Measurements from ENCODE around the gene LBP.
"Not testable (repeated sequence)": the region's sequence is repeated elsewhere in the genome, so short reads cannot be mapped to it uniquely, and the experiment has no call there.

Gene LBP

DNA sequence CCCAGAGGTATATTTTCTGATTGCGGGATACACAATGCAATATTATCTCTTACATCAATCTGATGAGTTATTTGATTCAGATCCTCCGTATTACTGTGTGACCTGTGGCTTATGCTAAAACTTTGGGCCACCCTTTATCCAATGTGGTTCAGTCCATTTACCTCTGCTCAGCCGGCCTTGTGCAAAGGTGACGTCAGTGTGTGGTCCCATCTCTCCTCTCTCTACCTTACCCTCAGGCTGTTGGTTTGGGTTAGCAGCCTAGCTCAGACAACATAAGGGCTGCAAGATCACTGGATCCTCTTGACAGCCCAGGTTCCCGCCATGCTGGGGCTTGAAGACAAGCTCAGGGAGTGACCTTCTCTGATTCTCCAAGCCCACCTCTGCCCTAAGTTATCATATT, 55.8 kb downstream of the LBP start:
- DNase-seq, result no peak

DNA sequence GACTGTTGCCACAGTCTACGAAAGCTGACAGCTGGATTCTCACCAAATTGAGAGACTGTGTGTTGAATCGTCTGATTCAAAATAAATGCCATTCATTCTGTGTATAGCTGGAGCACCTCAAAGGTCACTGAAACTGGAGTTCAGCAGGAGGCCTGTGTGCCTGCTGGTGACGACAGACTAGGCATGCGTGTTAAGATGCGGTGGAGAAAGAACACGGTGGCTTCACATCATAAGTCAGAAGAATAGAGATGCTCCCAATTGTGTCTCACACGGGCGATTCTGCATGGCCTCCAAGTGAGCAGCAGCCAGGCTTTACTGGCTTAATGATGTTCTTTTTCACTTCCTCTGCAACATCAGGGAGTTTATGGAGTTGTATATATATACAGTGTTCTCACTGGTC, 56.5 kb downstream of the LBP start:
- no peak for DNase-seq

DNA sequence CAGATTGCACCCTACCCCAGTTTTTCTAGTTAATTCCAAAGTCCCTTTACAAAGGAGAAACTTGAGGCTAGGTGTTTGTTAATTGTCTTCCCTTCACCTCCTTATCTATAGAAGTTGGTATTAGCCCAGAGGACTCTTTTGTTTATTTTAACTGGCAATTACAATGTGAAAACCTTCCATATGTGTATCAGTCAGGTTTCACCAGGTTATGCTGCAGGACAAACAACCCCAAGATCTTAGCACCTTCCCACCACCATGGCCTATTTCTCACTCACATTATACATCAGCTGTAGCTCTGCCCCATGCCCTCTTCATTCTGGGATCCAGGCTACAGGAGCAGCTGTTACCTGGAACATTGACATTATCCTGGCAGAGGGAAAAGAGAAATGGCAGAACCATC, 57.7 kb downstream of the LBP start:
- DNase-seq, result no peak

DNA sequence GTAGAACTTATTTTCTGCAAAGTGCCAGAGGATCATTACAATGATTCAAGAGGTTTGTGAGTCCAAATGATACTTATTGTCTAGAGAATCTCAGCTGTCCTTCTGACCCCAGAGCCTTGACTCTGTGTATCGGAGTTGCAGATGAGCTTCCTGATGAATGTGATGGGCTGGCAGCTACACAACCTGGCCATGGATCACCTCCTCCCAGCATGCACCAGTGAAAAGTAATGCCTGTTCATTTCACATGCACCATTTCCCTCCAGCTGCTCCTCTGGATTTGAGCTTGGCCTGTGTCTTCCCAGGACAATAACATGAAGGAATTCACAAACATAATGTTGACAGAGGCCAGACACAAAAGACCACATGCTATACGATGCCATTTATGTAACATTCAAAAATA, 58.9 kb downstream of the LBP start:
- no peak for DNase-seq

DNA sequence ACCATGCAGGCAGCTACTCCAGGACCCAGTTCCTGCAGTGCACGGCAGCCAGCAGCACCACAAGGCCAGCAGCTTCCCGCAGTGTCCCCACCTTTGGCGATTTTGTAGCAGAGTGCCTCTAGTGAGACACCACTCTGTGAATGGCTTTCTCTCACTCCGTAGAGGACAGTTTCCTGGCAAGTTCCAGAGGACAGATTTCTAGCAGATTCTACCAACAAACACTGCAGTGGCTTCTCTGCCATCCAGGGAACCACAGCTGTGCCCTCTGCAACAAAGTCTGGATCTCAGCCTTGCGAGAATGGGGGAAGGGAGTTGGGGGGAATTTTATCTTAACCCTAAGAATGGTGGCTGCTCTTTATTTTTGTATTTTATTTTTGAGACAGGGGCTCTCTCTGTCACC, 60.2 kb downstream of the LBP start:
- DNase-seq, result no peak

DNA sequence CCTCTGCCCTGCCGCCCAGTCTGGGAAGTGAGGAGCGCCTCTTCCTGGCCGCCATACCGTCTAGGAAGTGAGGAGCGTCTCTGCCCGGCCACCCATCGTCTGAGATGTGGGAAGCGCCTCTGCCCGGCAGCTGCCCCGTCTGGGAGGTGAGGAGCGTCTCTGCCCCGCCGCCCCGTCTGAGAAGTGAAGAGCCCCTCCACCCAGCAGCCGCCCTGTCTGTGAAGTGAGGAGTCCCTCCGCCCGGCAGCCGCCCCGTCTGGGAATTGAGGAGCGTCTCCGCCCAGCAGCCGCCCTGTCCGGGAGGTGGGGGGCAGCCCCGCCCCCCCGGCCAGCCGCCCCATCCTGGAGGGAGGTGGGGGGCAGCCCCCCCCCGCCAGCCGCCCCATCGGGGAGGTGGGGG, 61.0 kb downstream of the LBP start:
- no peak for DNase-seq

DNA sequence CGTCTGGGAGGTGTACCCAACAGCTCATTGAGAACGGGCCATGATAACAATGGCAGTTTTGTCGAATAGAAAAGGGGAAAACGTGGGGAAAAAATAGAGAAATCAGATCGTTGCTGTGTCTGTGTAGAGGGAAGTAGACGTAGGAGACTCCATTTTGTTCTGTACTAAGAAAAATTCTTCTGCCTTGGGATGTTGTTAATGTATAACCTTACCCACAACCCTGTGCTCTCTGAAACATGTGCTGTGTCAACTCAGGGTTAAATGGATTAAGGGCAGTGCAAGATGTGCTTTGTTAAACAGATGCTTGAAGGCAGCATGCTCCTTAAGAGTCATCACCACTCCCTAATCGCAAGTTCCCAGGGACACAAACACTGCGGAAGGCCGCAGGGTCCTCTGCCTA, 61.5 kb downstream of the LBP start:
- DNase-seq, result not testable (repeated sequence)

DNA sequence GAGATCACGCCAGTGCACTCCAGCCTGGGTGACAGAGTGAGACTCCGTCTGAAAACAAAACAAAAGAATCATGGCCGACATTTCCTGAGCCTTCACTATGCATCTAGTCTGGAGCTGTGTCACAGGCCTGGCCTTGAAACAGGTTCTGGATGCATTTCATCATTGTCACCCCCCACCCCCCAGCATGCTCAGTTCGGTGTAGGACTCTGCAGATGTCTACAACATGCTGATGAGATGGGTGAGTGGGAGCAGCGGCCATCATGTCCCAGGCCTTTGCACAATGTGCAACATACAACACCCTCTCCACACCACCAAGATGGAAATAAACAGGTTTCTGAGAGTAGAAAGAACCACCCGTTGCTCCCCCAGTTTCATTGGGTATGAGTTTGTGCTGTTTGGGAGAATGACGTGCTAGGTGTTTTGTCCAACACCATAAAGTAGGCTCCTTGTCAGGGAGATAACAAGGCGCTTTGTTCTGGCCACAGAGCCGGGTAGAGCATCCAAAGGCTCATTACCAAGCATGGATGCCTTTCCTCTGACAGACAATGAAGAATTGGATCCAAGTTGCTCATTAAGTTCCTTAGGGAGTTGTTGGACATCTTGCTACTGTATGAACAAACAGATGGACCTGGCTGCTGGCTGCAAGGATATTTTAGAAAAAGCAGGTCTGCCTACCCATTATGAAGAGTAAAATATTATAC, 66.7 kb downstream of the LBP start:
- DNase-seq, result no peak

DNA sequence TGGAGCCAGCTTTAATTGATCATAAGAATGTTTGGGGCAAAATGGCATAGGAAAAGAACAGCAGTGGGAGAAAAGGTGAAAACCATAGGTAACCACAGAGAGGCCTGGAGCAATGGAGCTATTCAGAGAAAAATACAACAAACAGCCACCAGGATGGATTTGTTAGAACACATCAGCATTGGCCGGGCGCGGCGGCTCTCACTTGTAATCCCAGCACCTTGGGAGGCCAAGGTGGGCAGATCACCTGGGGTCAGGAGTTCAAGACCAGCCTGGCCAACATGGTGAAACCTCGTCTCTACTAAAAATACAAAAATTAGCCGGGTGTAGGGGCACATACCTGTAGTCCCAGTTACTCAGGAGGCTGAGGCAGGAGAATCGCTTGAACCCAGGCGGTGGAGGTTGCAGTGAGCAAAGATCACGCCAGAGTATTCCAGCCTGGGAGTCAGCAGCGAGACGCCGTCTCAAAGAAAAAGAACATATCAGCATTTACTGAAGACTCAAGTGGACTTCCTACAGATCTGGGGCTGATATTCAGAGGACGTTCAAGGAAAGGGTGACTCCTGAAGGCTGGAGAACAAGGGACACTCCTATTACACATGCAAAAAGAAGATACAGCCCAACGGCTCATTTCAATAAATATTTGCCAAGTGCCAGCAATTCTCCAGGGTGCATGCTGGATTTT, 68.6 kb downstream of the LBP start:
- DNase-seq, result no peak

DNA sequence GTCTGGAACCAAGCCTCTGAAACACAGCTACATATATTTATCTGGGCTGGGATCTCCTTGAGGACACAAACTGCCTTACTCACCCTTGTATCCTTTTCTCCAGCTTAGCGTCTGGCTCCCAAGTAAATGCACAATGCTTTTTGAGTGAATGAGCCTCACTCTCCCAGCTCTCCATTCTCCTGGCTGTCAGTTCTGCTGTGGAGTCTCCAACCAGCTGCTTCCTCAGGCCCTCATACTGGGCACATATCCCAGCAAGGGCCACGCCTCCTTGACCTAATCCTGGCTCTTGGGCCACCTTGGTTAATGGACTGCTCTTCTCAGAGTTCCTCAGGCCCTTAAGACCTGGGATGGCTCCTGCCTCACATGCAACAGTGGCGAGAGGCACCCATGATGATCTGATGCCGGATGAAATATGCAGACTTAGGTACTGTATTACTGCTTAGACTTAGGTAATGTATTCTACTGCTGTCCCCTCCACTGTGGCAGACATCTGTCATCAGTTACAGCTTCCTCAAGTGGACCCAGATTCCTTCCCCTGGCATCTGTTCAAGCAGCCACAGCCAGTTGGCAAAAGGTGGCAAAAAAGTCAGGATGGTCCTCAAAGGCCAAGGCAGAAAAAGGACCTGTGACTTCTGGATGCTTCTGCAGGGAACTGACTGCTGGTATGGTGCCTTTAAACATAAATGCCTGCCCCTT, 72.4 kb downstream of the LBP start:
- DNase-seq, result no peak

DNA sequence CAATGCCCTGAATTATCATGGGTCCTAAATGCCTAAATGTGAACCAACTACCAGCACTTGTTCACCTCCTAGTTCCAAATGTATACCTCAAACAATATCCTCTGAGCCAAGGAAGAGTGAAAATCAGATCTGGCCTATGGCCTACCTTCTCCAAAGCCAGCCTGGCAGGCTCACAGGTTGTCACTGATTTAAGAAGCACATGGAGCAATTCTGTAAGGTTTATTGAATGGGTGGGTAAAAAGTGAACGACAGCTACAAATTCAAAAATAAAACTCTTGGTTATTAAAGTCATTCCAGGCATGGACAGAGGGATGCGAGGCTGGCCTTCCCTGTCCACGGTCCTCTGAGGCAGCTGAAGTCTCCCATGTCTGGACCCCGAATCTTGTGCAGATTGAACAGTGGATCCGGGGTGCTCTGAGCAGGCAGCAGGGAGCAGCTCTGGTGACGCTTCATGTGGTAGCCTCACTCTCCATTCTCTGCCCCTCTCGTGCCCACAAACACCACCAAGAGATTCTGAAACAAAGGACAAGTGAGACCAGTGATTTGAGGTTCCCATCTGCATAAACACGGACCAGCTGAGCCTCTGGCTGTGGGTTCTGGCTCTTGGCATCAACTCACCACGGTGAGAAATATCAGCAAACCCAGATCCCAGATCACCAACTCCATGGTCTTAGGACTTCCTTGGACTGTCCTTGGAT, 74.3 kb downstream of the LBP start:
- no peak for DNase-seq

DNA sequence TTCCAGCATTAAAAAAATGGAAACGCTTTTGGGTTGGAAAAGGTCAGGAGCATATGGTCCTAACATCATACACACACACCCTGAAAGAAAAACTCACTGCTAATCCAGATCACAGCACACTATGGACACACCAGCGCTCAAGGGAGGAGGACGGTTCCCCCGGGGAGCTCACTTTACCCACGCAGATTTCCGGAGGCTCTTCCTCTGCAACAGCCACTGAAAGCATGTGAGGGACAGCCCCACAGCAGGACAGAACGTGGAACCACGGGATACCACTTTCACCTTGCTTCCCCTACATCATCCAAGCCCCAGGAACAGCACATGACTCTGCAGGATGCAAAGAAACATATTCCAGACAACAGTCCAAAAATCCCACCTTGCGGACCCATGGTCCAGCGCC, 75.6 kb downstream of the LBP start:
- no peak for DNase-seq

DNA sequence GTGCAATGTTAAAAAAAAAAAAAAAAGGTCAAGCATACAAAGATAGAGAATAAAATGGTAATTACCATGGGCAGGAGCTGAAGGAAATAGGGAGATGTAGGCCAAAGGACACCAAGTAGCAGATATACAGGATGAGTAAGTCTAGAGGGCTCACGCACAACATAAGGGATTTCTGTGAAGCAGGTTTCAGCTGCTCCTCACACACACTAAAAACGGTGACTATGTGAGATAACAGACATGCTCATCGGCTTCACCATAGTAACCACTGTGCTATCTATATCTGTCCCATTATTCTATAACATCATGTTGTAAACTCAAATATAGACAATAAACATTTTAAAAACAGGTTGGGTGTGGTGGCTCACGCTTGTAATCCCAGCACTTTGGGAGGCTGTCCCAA, 77.3 kb downstream of the LBP start:
- DNase-seq, result no peak

DNA sequence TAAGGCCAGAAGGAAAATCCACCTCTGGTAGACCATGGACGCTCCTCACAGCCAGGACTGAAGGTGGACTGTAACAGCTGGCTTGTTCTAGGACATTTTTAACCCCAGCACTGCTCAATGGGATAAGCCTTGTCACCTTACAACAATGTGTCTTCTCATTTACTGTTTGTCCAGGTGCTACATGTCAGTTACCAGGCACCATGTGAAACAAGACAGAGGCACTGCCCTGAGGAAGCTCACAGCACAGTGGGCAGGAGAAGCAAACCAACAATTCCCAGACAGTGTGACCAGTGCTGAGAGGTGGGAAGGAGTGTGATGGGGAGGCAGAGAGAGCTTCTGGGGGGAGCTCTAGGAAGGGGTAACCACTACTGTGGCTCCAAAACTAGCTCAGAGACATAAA, 78.1 kb downstream of the LBP start:
- DNase-seq, result no peak

DNA sequence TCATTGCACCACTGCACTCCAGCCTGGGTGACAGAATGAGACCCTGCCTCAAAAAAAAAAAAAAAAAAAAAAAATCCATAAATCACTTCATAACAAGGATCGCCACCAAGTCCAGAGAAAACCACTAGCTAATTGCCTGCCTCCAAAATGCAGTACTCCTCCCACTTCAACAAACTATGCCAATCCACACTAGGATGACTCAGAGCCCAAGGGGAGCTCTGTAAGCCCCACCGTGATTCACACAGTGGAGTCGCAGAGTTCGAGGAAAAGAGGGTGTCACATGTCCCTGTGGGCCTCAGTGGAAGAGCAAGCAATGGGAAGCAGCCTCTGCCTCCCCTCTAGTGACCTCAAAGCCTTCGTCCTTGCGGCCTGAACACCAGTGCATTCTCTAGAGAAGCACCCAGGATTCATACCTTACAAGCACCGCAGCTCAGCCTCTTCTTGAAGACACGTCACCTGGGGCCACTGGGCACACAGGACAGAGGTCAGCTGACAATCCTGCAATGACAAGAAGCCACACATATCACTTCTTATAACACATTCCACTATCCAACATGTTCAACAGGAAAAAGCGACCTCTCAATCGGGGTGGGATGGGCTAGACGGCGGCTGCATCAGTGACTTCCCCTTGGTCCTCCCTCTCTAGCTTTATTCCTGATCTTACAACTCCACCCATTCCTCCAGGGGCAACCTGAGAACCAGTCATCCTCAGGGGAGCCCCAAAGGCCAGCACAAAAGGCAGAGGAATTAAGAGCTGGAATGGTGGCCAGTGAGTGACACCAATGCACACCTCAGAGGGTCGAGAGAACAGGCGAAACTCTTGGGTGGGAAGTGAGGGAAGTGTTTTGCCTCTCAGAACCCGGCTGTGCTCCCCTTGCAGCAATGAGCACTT, 80.0 kb downstream of the LBP start:
- DNase-seq, result no peak
